Uterus (tissue), 4 donors: ENCODE data around the gene CYGB. TPM values are rescaled to one million over a fixed set of nuclear protein-coding genes. Genes with fewer than 3 reads are reported as not detected.

Experiments used
- DNase-seq, 2 donors: peaks; one replicate each; pipeline ENCODE4 v3.0.0-alpha.2; 2019 to 2020
- H3K27ac ChIP-seq, 2 donors: fragments of 200-600 bp; sonication (generic); 1 replicate in 1 of 2; 2 replicates in 1 of 2; pipeline ENCODE4 v1.5.1; 2016 to 2018
- H3K27me3 ChIP-seq, 2 donors: fragments of 200-600 bp; sonication (generic); one replicate each; pipeline ENCODE4 v1.5.1; 2018 to 2019; ENCODE audit warnings: control low read depth in 1 of 2
- H3K36me3 ChIP-seq, 2 donors: fragments of 200-600 bp; sonication (generic); one replicate each; pipeline ENCODE4 v1.5.1; 2019; ENCODE audit warnings: control low read depth in 1 of 2
- H3K4me1 ChIP-seq, 2 donors: fragments of 200-600 bp; sonication (generic); one replicate each; pipeline ENCODE4 v1.5.1; 2018 to 2019; ENCODE audit warnings: control low read depth in 1 of 2
- H3K4me3 ChIP-seq, 2 donors: fragments of 200-600 bp; sonication (generic); 1 replicate in 1 of 2; 2 replicates in 1 of 2; pipeline ENCODE4 v1.5.1; 2018 to 2019; ENCODE audit warnings: mild to moderate bottlenecking in 1 of 2
- H3K9me3 ChIP-seq, 2 donors: fragments of 200-600 bp; sonication (generic); one replicate each; pipeline ENCODE4 v1.5.1; 2019; ENCODE audit warnings: control low read depth in 1 of 2
- CTCF ChIP-seq, 4 experiments: fragments of 200-600 bp in 2 of 4; fragments of 450-650 bp in 2 of 4; sonication (generic) in 2 of 4; IDR thresholded peaks; one replicate each; pipeline ENCODE4 v1.5.1; 2016 to 2019; ENCODE audit warnings: antibody characterized with exemption in 4 of 4, mild to moderate bottlenecking in 2 of 4, moderate library complexity in 1 of 4
- POLR2A ChIP-seq, 2 donors: fragments of 450-650 bp; IDR thresholded peaks; one replicate each; pipeline ENCODE4 v1.6.1; 2016; ENCODE audit warnings: antibody characterized with exemption in 2 of 2, mild to moderate bottlenecking in 1 of 2, moderate library complexity in 1 of 2
- intact Hi-C: fragments of 100-400 bp; cut with DNase I; formaldehyde crosslinking; loops from one replicate; pipeline ENCODE4 v1.15.1; 2023; ENCODE audit warnings: low total_unique reads
- total RNA-seq, 4 donors: library from RNA; depleted of rRNA in 3 of 4; stranded (reverse); fragments of >200 nt in 3 of 4; gene quantifications; one replicate each; pipeline versions ENCODE4 v1.1.0 to v1.2.4, GENCODE V29; 2014 to 2023
- donor health status: DM: yes; HTN: yes; CAD: no.

The CYGB gene
- total RNA-seq, 4 donors from 2014 or later: 7.8 to 33.2 (median 19.8) TPM

GRCh38 chr17:76530811-76531485 is 6.6 kb downstream of the CYGB start:
- TF ChIP-seq CTCF (IDR thresholded peaks at IDR 0.05) (no peak), POLR2A (IDR thresholded peaks at IDR 0.05) (no peak)
- no peaks in the 10 kb centered on the region for H3K36me3 ChIP-seq
- no peaks in the 10 kb centered on the region for H3K27me3 ChIP-seq
- no peaks in the 10 kb centered on the region for H3K9me3 ChIP-seq
- no peak overlapping the region for H3K4me3 ChIP-seq
- no peak for DNase-seq
- H3K4me1 ChIP-seq: peaks cover 0 to 16% of the 10 kb centered on the region in 2 donors
- intact Hi-C loops: no loop called here
- H3K27ac ChIP-seq: peak overlapping the region; percentile 94 to 95

- Histone ChIP-seq H3K27me3 (no peaks in the 10 kb centered on the region), H3K4me3 (no peak overlapping the region), H3K4me1 (peaks cover 0 to 16% of the 10 kb centered on the region in 2 donors), H3K36me3 (no peaks in the 10 kb centered on the region), H3K9me3 (no peaks in the 10 kb centered on the region), H3K27ac (peak overlapping the region; percentile 94 to 95)
- DNase-seq: peak; percentile 77 to 82
- intact Hi-C loops: no loop called here
- TF ChIP-seq POLR2A (IDR thresholded peaks at IDR 0.05): no peak
- TF ChIP-seq CTCF (IDR thresholded peaks at IDR 0.05): no peak
These were observed 7.3 kb downstream of the CYGB start for GRCh38 chr17:76530095-76530723.

- Histone ChIP-seq H3K27me3 (no peaks in the 10 kb centered on the region), H3K9me3 (no peaks in the 10 kb centered on the region), H3K36me3 (no peaks in the 10 kb centered on the region), H3K4me3 (peak overlapping the region in 1 of 2 donors; percentile 6), H3K4me1 (peaks cover 0 to 16% of the 10 kb centered on the region in 2 donors), H3K27ac (peak overlapping the region; percentile 94 to 95)
- DNase-seq: peak; percentile 88 to 89
- TF ChIP-seq POLR2A (IDR thresholded peaks at IDR 0.05): no peak
- TF ChIP-seq CTCF (IDR thresholded peaks at IDR 0.05): peak in 1 of 4 experiments; percentile 2
- intact Hi-C loops: no loop called here
These were observed 8.1 kb downstream of the CYGB start for GRCh38 chr17:76529224-76530094.

GRCh38 chr17:76528528-76529223 is 8.8 kb downstream of the CYGB start:
- TF ChIP-seq POLR2A (IDR thresholded peaks at IDR 0.05) (no peak), CTCF (IDR thresholded peaks at IDR 0.05) (peak in 1 of 4 experiments; percentile 26)
- DNase-seq: peak; percentile 62
- intact Hi-C loops: no loop called here
- H3K27me3 ChIP-seq: no peaks in the 10 kb centered on the region
- H3K36me3 ChIP-seq: no peaks in the 10 kb centered on the region
- H3K9me3 ChIP-seq: no peaks in the 10 kb centered on the region
- peaks cover 0 to 16% of the 10 kb centered on the region in 2 donors for H3K4me1 ChIP-seq
- H3K27ac ChIP-seq: peak overlapping the region; percentile 94 to 95
- peak overlapping the region in 1 of 2 donors; percentile 6 for H3K4me3 ChIP-seq
